Pancreas (tissue), 10 donors: Measurements from ENCODE around the gene NOTUM. TPM values are rescaled to one million over a fixed set of nuclear protein-coding genes. Genes with fewer than 3 reads are reported as not detected.

ENCODE experiments used
- ATAC-seq, 4 donors: fragments of 200-7000 bp; cut with Tn5 transposase; one replicate each; pipeline versions ENCODE4 v1.8.0 to v1.9.1; 2020; ENCODE audit warnings: mild to moderate bottlenecking in 4 of 4, moderate library complexity in 4 of 4
- DNase-seq, 6 donors: peaks; one replicate each; pipeline ENCODE4 v3.0.0-alpha.2; 2020
- FAIRE-seq: peaks from 2 replicates; lab custom pipeline; 2012; peaks lifted over from hg19 to GRCh38; lab: Jason Lieb, UNC
- H3K27ac ChIP-seq, 4 donors: fragments of 200-600 bp; sonication (generic); 1 replicate in 3 of 4; 2 replicates in 1 of 4; pipeline versions ENCODE4 v1.5.0 to v1.8.0; 2020
- H3K27me3 ChIP-seq, 4 donors: fragments of 200-600 bp; one replicate each; pipeline ENCODE4 v1.8.0; 2021
- H3K36me3 ChIP-seq, 3 donors: fragments of 200-600 bp; sonication (generic) in 1 of 3; one replicate each; pipeline versions ENCODE4 v1.5.0 to v1.8.0; 2020 to 2021
- H3K4me1 ChIP-seq, 3 donors: fragments of 200-600 bp; one replicate each; pipeline ENCODE4 v1.8.0; 2021
- H3K4me3 ChIP-seq, 4 donors: fragments of 200-600 bp; sonication (generic) in 2 of 4; one replicate each; pipeline versions ENCODE4 v1.5.0 to v1.8.0; 2020 to 2021
- H3K9me3 ChIP-seq, 4 donors: fragments of 200-600 bp; one replicate each; pipeline ENCODE4 v1.8.0; 2021
- CTCF ChIP-seq, 4 donors: fragments of 200-600 bp; sonication (generic) in 3 of 4; IDR thresholded peaks; one replicate each; pipeline versions ENCODE4 v1.5.0 to v1.8.0; 2021; ENCODE audit warnings: antibody characterized with exemption in 4 of 4
- WGBS, 2 donors: extraction: QIAGEN DNeasy Blood & Tissue Kit; methylation state at CpG; one replicate each; pipeline ENCODE4 v1.1.7; 2013; 5-methylcytosine and 5-hydroxymethylcytosine counted together
- intact Hi-C, 3 donors: fragments of 100-400 bp; cut with DNase I; formaldehyde crosslinking; loops; one replicate each; pipeline versions ENCODE4 v1.11.1 to v1.14.2; 2022
- polyA plus RNA-seq, 2 donors: library from polyadenylated mRNA; stranded (reverse); fragments of 200-250 nt; gene quantifications; one replicate each; pipeline ENCODE4 v1.2.3, GENCODE V29; 2013
- total RNA-seq, 6 donors: library from RNA; stranded (reverse); fragmentation: NEBNext Ultra II Directional in 4 of 6; extraction: Animal tissue kit (Norgen Biotek cat#: 25700) in 4 of 6; gene quantifications; one replicate each; pipeline versions ENCODE4 v1.2.1 to v1.2.4, GENCODE V29; 2021 to 2023
- donor health status: healthy with polysubstance abuse.
- donor health status: DM: no; HTN: no; CAD: no; lungs with moderate emphysema.
- donor health status: DM: no; HTN: no; CAD: no.
- donor health status: control.
- donor health status: control.
- donor health status: Bipolar disorder and iron deficiency.
- donor health status: DM: yes; HTN: yes; CAD: no.
- donor health status: DM: no; HTN: no; CAD: no.
- donor health status: DM: no; HTN: no; CAD: no.
- donor health status: DM: yes; HTN: yes; CAD: no.

NOTUM gene
- total and polyA plus RNA-seq, 8 donors: 0.14 to 0.44 (median 0.21) TPM; not detected in 1

- DNase-seq (peak in 2 of 6 donors; percentile 26 to 48), ATAC-seq (no peak), FAIRE-seq (no peak)
- Histone ChIP-seq H3K36me3 (no peaks in the 10 kb centered on the region), H3K27me3 (no peaks in the 10 kb centered on the region), H3K4me1 (peaks cover 0 to 5% (median 3%) of the 10 kb centered on the region in 3 donors), H3K4me3 (peak overlapping the region; percentile 52 to 74 (median 70)), H3K27ac (no peak overlapping the region), H3K9me3 (no peaks in the 10 kb centered on the region)
- TF ChIP-seq CTCF (IDR thresholded peaks at IDR 0.05): no peak
- intact Hi-C loops: no loop called here
- 68 to 84% methylated on average over 6 of the region's 6 CpGs for WGBS, 2 donors
Measured at GRCh38 chr17:81935709-81936084, 25.3 kb downstream of the NOTUM start.

GRCh38 chr17:81934850-81935708, 25.9 kb downstream of the NOTUM start:
- peak in 4 of 6 donors; percentile 31 to 75 (median 47) for DNase-seq
- H3K4me3 ChIP-seq: peak overlapping the region in 1 of 4 donors; percentile 68
- no peaks in the 10 kb centered on the region for H3K27me3 ChIP-seq
- 87 to 89% methylated on average over 38 of the region's 38 CpGs for WGBS, 2 donors
- no peak for ATAC-seq
- no peak for FAIRE-seq
- intact Hi-C loops: no loop called here
- no peaks in the 10 kb centered on the region for H3K9me3 ChIP-seq
- peaks cover 0 to 5% (median 3%) of the 10 kb centered on the region in 3 donors for H3K4me1 ChIP-seq
- no peaks in the 10 kb centered on the region for H3K36me3 ChIP-seq
- H3K27ac ChIP-seq: no peak overlapping the region
- no peak for TF ChIP-seq CTCF (IDR thresholded peaks at IDR 0.05)

GRCh38 chr17:81934098-81934757, 26.8 kb downstream of the NOTUM start:
- ATAC-seq (no peak), DNase-seq (peak in 2 of 6 donors; percentile 36 to 72), FAIRE-seq (no peak)

GRCh38 chr17:81933178-81933699, 27.7 kb downstream of the NOTUM start:
- Histone ChIP-seq H3K4me1 (peaks cover 0 to 9% (median 3%) of the 10 kb centered on the region in 3 donors), H3K4me3 (no peak overlapping the region), H3K27me3 (no peaks in the 10 kb centered on the region), H3K27ac (no peak overlapping the region), H3K36me3 (no peaks in the 10 kb centered on the region), H3K9me3 (no peaks in the 10 kb centered on the region)
- ATAC-seq (no peak), DNase-seq (peak in 2 of 6 donors; percentile 42 to 66), FAIRE-seq (no peak)
- 84 to 91% methylated on average over 14 of the region's 14 CpGs for WGBS, 2 donors
- TF ChIP-seq CTCF (IDR thresholded peaks at IDR 0.05): no peak
- intact Hi-C loops: no loop called here

More at GRCh38 chr17:81934098-81934757, 26.8 kb downstream of the NOTUM start:
- no peak overlapping the region for H3K27ac ChIP-seq
- peaks cover 0 to 5% (median 3%) of the 10 kb centered on the region in 3 donors for H3K4me1 ChIP-seq
- H3K27me3 ChIP-seq: no peaks in the 10 kb centered on the region
- H3K4me3 ChIP-seq: no peak overlapping the region
- H3K9me3 ChIP-seq: no peaks in the 10 kb centered on the region
- no peak for TF ChIP-seq CTCF (IDR thresholded peaks at IDR 0.05)
- 77 to 78% methylated on average over 23 of the region's 23 CpGs for WGBS, 2 donors
- no peaks in the 10 kb centered on the region for H3K36me3 ChIP-seq
- intact Hi-C loops: no loop called here
